Measurements from ENCODE around the gene CDRT15.

Gene CDRT15

GRCh38 chr17:14211801-14212200, 24.9 kb downstream of the CDRT15 start:
- TF ChIP-seq CTCF (IDR thresholded peaks at IDR 0.05; ENCODE audit: low read depth, low read length) = no peak
- DNase-seq = no peak
- H3K9me3 ChIP-seq = no peaks in the 10 kb centered on the region
- no peaks in the 10 kb centered on the region for H3K36me3 ChIP-seq
- no peaks in the 10 kb centered on the region for H3K27me3 ChIP-seq
- no peaks in the 10 kb centered on the region for H3K4me1 ChIP-seq
- H3K4me3 ChIP-seq (ENCODE audit: low read depth, low read length) = no peak overlapping the region

- no peak for DNase-seq
- Histone ChIP-seq H3K36me3 (no peaks in the 10 kb centered on the region), H3K9me3 (no peaks in the 10 kb centered on the region), H3K27me3 (no peaks in the 10 kb centered on the region), H3K4me1 (no peaks in the 10 kb centered on the region), H3K4me3 (ENCODE audit: low read depth, low read length) (no peak overlapping the region)
- no peak for TF ChIP-seq CTCF (IDR thresholded peaks at IDR 0.05; ENCODE audit: low read depth, low read length)
Observed at GRCh38 chr17:14211246-14211645, 25.4 kb downstream of the CDRT15 start.

GRCh38 chr17:14209215-14209614, 27.4 kb downstream of the CDRT15 start:
- Histone ChIP-seq H3K9me3 (no peaks in the 10 kb centered on the region), H3K36me3 (no peaks in the 10 kb centered on the region), H3K27me3 (no peaks in the 10 kb centered on the region), H3K4me3 (ENCODE audit: low read depth, low read length) (no peak overlapping the region), H3K4me1 (no peaks in the 10 kb centered on the region)
- no peak for TF ChIP-seq CTCF (IDR thresholded peaks at IDR 0.05; ENCODE audit: low read depth, low read length)
- DNase-seq = no peak

- no peak for TF ChIP-seq CTCF (IDR thresholded peaks at IDR 0.05; ENCODE audit: low read depth, low read length)
- no peak for DNase-seq
- Histone ChIP-seq H3K36me3 (no peaks in the 10 kb centered on the region), H3K27me3 (no peaks in the 10 kb centered on the region), H3K4me1 (no peaks in the 10 kb centered on the region), H3K9me3 (no peaks in the 10 kb centered on the region), H3K4me3 (ENCODE audit: low read depth, low read length) (no peak overlapping the region)
Observed at GRCh38 chr17:14207791-14208190, 28.9 kb downstream of the CDRT15 start.

- no peak for DNase-seq
- no peak for TF ChIP-seq CTCF (IDR thresholded peaks at IDR 0.05; ENCODE audit: low read depth, low read length)
- Histone ChIP-seq H3K4me1 (no peaks in the 10 kb centered on the region), H3K9me3 (no peaks in the 10 kb centered on the region), H3K4me3 (ENCODE audit: low read depth, low read length) (no peak overlapping the region), H3K27me3 (no peaks in the 10 kb centered on the region), H3K36me3 (no peaks in the 10 kb centered on the region)
Observed at GRCh38 chr17:14206891-14207290, 29.8 kb downstream of the CDRT15 start.

- DNase-seq = no peak
- no peaks in the 10 kb centered on the region for H3K9me3 ChIP-seq
- H3K4me1 ChIP-seq = no peaks in the 10 kb centered on the region; the same call in 1 of the 2 replicates
- H3K27me3 ChIP-seq = no peaks in the 10 kb centered on the region
- H3K4me3 ChIP-seq (ENCODE audit: low read depth, low read length) = no peak overlapping the region
- H3K36me3 ChIP-seq = no peaks in the 10 kb centered on the region
- TF ChIP-seq CTCF (IDR thresholded peaks at IDR 0.05; ENCODE audit: low read depth, low read length) = no peak
Observed at GRCh38 chr17:14205992-14206461, 30.6 kb downstream of the CDRT15 start.
